ENCODE results near the gene GNA14.
"Not testable (repeated sequence)": the region's sequence is repeated elsewhere in the genome, so short reads cannot be mapped to it uniquely, and the experiment has no call there.

Gene GNA14

GRCh38 chr9:77648234-77649108 lies at the start of gene GNA14:
GNA14 (minus strand) TSS chr9:77648322; CDS start chr9:77647793, 529 bp downstream.
- DNase-seq (ENCODE audit: low read depth): no peak

DNA sequence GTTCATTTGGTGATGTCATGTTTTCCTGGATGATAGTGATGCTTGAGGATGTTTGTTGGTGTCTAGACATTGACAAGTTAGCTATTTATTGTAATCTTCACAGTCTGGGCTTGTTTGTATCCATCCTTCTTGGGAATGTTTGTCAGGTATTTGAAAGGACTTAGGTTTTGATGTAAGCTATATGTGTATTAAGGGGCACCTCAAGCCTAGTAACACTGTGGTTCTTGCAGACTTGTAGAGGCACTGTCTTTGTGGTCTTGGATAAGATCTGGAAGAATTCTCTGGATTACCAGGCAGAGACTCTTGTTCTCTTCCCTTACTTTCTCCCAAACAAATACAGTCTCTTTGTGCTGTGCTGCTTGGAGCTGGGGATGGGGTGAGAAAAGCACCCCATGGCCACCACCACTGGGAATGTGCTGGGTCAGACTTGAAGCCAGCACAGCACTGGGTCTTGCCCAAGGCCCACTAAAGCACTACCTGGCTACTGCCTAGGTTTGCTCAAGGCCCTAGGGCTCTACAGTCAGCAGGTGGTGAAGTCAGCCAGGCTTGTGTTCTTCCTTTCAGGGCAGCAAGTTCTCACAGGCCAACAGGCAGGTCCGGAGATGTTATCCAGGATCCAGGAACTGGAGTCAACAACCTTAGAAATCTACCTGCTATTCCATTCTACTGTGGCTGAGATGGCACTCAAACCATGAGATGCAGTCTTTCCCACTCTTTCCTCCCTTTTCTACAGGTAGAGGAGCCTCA lies 49.3 kb upstream of the GNA14 start:
- no peak for DNase-seq (ENCODE audit: low read depth)

- DNase-seq (ENCODE audit: low read depth): not testable (repeated sequence)
Observed at GRCh38 chr9:77690723-77691122, 42.6 kb upstream of the GNA14 start.

- DNase-seq (ENCODE audit: low read depth): peak; percentile 22
Observed at GRCh38 chr9:77690119-77690518, 42.0 kb upstream of the GNA14 start.

- not testable (repeated sequence) for DNase-seq (ENCODE audit: low read depth)
Observed at GRCh38 chr9:77687737-77688136, 39.6 kb upstream of the GNA14 start.

DNA sequence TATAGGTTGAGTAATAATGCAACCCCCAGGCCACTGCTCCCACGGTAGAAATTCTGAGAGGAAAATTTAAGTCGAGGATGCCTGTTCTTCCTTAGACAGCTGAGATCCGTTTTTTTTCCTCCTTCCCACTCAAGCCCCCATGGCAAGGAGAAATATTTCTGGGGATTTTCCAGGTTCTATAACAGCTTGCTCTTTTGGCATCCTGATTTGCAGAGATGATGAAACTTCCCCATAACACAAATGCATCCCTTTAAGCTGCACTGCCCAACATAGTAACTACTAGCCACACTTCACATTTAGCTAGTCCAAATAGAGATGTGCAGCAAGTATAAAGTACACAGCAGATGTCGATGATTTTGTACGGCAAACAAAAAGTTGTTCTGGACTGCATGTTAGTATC lies 32.5 kb upstream of the GNA14 start:
- no peak for DNase-seq (ENCODE audit: low read depth)

DNA sequence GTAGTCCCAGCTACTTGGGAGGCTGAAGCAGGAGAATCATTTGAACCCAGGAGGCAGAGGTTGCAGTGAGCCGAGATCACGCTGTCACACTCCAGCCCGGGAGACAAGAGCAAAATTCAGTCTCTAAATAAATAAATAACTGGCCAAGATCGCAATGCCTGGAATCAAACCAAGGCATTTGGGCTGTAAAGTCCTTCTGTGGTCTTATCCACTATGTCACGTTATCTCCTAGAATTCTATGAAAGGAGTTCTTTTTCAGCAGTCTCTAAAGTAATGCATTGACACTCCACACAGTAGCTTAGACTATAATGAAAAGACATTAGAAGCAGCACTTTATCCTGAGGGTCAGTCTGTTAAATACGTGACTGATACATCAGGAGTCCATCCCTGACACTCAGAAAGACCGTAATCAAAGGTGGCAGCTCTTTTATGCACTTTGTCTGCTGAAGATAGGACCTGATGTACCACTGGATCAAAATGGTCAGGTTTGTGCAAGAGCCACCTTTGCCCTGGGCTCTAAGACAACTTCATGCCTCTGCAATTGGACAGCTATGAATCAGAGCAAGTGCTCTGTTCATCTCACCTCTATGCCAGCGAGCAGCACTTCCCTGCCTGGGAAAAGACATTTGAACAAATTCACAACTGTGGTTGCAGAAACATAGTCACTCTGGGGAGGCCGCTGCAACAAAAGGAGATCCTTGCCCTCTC lies 31.7 kb upstream of the GNA14 start:
- no peak for DNase-seq (ENCODE audit: low read depth)

- DNase-seq (ENCODE audit: low read depth): no peak
Observed at GRCh38 chr9:77679088-77679487, 31.0 kb upstream of the GNA14 start.

DNA sequence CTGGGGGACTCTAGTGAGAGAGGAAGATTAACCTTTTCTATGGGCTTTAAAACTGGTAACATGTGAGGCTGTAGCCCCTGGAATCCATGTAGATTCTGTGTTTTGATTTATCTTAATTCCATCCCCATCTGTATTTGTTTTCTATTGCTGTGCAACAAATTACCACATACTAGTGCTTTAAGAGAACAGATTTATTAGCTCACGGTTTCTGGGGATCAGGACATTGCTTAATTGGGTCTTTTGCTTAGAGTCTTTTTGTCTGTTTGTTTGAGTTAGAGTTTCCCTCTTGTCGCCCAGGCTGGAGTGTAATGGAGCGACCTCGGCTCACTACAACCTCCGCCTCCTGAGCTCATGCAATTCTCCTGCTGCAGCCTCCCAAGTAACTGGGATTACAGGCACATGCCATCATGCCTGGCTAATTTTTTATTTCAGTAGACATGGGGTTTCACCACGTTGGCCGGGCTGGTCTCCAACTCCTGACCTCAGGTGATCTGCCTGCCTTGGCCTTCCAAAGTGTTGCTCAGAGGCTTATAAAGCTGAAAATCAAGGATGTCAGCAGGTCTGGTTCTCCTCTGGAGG lies 29.9 kb upstream of the GNA14 start:
- DNase-seq (ENCODE audit: low read depth): no peak

GRCh38 chr9:77677397-77677796 lies 29.3 kb upstream of the GNA14 start:
- DNase-seq (ENCODE audit: low read depth): no peak

DNA sequence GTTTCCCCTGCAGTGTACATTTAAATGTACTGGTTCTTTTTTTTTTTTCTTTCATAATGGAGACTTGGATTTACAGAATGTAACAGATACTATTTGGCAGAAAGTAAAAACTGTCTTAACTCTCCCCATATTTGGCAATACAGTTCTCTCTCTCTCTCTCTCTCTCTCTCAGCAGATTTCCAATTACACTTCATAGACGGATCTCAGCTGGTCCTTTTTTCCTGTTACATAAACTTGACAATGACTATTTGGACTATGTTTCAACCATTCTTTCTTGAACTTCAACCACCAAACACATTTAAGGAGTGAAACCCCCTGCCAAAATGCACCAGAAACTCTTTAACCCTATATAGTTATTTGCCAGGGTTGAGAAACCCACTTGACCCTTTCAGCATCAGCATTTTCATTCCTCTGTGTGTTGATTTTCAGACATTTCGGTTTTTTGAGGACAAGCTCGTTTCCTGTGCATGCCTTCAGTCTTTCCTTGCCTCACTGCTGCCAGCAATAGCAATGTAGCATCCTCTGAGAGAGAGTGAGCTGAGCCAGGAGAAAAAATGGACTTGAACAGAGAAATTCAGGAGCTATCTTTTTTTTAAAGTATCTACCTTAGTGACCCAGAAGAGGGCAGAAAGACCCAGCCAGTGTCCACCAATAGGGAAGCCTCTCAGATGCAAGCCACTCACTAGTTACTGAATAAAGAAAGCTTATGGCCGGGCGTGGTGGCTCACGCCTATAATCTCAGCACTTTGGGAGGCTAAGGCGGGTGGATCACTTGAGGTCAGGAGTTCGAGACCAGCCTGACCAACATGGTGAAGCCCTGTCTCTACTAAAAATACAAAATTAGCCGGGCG lies 26.0 kb upstream of the GNA14 start:
- no peak for DNase-seq (ENCODE audit: low read depth)

- DNase-seq (ENCODE audit: low read depth): no peak
Observed at GRCh38 chr9:77672183-77672582, 24.1 kb upstream of the GNA14 start.

GRCh38 chr9:77667151-77667550 lies 19.0 kb upstream of the GNA14 start:
- no peak for DNase-seq (ENCODE audit: low read depth)

DNA sequence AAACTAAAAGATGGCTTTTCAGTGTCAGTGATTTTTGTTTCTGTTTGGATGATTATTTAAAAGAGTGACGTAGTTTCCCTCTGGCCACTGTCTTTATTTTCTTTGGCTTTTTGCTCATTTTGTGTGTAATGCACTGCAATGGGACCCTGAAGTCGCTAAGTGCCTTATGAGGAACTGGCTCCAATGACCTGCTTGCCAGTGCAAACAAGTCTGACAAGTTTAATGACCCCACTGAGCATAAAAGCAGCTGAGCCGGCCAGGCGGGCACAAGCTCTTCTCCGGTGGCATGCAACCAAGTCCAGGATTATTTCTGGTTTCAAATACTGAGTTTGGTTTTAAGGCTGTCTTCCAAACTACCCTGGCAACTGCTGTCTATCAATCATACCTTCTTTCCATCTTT lies 15.6 kb upstream of the GNA14 start:
- DNase-seq (ENCODE audit: low read depth): peak; percentile 46

DNA sequence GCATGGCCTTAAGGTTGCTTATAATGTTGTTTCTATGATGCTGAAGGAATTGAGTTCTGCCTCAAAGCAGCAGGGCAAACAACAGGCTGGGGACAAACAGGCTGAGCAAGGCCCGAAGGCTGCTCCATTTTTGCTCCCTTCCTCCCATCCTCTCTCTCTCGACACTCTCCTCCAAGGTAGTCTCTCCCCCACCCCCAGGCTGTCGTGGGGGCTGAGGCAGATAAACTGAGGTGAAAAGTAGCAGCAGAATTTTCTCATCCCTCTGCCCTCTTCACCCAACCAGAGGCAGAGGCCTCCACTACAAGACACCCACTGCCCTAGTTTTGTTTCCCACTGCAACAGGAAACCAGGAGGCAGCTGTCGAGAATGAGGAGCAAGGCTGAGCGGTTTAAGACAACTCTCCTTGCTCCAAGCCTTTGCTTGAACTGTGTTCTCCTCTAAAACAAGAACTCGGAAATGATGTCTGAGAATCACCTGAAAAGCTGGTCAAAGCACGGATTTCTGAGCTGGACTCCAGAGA lies 13.5 kb upstream of the GNA14 start:
- no peak for DNase-seq (ENCODE audit: low read depth)

DNA sequence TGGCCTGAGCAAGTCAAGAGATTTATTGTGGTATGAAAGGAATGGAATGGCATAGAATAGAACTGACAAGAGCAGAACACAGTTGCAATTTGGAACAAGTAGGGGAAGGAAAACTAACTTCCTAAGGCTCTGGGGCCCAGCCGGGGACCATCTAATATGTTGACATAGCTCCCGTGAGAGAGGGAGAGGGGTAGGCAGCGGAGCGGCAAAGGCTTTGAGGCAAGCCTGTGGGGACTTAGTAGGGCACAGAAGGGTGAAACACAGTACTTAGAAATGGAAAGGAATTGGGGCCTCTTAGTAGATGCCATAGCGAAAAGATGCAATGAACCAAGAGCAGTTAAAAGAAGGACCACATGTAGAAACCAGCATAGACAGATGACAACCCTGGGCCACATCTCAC lies 11.8 kb upstream of the GNA14 start:
- DNase-seq (ENCODE audit: low read depth): no peak

DNA sequence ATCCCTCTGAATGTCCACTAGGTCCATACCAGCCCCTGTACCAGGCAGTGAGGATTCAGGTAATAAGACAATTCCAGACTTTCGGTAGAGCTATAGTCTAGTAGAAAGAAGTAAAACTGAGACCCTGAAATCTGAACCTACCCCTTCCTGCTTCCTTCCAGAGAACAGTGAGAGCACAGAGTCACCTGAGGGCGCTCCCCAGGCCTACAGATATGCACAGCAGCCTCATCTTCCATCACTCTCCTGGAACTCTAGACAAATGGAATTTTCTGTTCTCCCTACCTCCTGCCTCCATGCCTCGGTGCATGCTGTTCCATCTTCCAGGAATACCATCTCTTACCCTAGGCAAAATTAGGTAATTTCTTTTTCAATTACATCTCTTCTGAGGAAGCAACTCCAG lies 3.1 kb upstream of the GNA14 start:
- DNase-seq (ENCODE audit: low read depth): no peak

DNA sequence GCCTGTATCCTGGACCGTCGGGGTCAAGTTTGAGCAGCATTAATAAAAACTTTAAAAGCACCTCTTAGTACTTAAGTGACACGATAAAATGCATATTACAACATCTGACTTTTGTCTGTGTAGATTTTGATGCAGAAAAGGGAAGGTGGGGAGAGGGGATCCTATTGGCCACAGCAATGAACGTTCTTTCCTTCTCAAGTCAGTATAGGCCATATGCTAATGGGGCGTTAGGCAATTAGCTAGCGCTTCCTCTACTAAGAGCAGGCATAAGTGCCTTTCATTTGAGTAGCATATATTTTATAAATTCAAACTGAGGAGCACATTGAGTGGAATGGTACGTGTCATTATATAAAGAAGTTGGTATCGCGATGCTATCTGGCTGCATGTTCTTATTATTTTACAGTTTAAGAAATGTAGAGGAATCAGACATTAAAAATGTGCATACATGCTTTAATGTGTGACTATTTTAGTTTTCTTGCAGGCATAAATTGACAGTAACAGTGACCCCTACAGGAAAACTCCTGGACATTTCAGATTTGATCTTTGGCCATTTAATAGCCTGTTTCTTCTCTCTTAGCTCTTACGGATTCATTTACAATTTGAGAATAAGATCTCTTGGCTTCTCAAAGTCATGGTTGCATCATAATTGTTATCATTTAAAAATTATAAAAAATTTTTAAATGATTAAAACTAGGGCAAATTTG lies 1.1 kb upstream of the GNA14 start:
- no peak for DNase-seq (ENCODE audit: low read depth)

GRCh38 chr9:77647267-77648233 lies 572 bp downstream of the GNA14 start:
- no peak for DNase-seq (ENCODE audit: low read depth)
